ENCODE measurements around the gene MATR3.
"Not testable (repeated sequence)": the region's sequence is repeated elsewhere in the genome, so short reads cannot be mapped to it uniquely, and the experiment has no call there.

MATR3 gene, protein sequence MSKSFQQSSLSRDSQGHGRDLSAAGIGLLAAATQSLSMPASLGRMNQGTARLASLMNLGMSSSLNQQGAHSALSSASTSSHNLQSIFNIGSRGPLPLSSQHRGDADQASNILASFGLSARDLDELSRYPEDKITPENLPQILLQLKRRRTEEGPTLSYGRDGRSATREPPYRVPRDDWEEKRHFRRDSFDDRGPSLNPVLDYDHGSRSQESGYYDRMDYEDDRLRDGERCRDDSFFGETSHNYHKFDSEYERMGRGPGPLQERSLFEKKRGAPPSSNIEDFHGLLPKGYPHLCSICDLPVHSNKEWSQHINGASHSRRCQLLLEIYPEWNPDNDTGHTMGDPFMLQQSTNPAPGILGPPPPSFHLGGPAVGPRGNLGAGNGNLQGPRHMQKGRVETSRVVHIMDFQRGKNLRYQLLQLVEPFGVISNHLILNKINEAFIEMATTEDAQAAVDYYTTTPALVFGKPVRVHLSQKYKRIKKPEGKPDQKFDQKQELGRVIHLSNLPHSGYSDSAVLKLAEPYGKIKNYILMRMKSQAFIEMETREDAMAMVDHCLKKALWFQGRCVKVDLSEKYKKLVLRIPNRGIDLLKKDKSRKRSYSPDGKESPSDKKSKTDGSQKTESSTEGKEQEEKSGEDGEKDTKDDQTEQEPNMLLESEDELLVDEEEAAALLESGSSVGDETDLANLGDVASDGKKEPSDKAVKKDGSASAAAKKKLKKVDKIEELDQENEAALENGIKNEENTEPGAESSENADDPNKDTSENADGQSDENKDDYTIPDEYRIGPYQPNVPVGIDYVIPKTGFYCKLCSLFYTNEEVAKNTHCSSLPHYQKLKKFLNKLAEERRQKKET

DNA sequence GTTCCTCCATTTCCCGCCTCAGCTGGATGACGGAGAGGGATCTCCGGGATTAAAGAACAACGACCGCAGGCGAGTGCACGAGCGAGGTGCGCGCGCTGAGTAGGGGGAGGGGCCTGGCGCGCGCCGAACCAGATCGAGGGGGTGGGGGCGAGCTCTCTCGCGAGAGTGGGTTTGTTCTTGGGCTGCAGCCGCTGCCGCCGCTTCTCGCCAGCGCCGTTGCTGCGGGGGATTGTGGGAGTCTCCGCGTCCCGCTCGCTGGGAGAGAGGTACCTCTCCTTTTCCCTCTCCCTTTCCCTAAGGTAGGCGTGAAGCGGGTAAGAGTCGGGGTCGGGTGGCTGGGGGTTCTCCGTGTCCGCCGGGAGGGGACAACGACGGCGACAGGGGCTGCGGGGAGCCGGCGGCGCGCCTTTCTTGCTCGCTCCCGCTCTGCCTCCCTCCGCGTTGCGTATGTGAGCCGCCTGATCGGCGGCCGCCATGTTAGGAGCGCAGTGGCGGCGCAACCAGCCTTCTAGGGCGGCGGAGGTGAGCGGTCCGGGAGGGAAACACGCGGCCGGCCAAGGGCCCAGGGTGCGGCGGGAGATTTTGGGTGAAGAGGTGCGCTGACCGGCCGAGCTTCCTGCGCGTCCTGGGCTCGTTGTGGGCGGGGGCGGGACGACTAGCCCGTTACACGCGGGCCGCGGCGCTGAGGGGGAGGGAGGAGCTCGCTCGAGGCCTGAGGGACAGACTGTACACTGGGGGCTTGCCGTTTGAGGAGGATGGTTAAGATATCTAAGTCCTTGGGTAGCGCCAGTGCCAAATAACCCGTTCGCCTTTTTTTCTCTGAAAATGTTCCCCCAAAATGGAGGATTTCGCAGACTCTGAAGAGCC lies at the start of gene MATR3:
TSS of gene MATR3 (plus strand) at position 234 of the 867 bp plus-strand sequence. CDS start 13,676 bp downstream, outside the sequence.
- DNase-seq: peak; percentile 99

DNA sequence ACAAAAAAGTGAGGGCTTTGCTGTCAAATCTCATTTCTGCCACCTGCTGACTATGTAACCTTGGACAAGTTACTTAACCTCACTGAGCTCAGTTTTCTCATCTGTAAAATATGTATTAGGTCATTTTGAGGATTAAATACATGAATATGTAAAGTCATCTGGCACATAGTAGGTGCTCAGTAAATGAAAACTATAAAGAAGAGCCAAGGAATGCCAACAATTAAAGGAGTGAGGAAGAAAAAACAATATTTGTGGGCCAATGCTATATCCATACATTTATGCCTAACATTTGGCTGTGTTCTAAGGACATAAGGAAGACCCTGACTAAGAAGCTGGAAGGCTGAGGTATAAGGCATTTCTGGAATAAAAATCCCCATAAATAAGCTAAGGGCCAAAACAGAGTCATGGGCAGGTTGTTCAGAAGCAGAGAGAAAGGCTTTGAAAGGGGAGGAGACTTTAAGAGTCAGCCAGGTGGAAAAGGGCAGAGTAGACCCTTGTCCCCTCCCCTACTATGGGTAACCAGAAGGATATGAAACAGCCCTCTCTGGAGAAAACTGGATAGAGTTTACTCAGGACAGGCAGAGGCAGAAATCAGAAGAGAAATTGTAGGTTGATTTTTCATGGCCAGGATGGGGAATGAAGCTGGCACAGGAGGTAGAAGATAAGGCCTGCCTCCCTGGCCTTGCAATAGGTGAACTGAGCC lies 47.8 kb upstream of the MATR3 start:
- no peak for DNase-seq

DNA sequence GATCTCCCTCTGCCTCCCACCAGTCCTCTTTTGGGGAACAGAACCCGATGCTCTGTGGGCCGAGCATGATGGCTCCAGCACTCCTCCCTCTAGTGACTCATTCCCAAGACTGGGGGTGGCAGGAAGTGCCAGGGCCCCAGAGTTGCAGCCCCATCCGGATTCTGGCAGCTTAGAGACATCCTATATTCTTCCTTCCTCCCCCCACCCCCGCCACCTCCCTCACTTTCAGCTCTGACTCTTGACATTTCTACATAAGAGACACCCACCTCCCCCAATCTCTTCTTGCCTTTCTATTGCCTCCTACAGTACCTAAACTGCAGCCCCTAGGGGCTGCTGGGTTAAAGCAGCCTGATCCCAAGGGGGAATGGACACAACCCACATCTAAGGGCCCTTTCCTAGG lies 47.1 kb upstream of the MATR3 start:
- DNase-seq: no peak

DNA sequence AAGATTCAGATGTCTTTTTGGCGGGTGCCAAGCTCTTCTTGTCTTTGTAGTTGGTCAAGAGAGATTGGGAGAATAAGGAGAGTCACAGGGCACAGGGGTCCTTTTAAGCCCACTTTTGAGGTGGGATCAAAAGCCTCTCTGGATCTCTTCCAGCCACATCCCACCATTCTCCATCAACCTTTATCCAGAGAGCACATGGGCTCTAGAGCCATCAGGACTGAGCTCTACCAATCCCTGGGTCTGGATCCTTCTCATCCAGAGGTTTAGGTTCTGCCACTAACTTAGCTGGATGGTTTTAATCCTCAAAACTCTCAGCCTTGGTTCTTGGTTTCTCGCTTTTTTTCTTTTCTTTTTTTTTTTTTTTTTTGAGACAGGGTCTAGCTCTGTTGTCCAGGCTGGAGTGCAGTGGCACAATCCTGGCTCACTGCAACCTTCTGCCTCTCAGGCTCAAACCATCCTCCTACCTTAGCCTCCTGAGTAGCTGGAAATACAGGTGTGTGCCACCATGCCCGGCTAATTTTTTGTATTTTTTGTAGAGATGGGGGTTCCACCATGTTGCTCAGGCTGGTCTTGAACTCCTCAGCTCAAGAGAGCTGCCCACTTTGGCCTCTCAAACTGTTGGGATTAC lies 44.6 kb upstream of the MATR3 start:
- no peak for DNase-seq

DNA sequence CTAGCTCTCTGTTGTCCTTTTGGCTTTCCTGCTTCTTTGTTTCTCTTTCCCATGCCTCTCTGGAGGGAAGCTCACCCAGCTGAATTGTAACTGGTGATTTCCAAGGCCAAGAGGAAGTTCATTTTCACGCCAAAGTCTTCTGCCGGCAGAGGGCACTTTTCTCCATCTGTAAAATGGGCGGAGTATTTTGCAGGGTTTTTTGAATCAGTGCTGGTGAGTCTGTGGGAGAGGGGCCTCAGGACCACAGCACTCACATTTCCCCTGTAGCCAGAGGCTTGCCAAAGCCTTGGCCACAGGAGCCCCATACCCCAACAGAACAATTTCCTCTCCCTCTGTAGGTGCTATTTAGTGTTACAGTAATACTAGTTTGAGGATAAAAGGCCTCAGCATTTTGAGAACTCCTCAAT lies 42.3 kb upstream of the MATR3 start:
- no peak for DNase-seq

DNA sequence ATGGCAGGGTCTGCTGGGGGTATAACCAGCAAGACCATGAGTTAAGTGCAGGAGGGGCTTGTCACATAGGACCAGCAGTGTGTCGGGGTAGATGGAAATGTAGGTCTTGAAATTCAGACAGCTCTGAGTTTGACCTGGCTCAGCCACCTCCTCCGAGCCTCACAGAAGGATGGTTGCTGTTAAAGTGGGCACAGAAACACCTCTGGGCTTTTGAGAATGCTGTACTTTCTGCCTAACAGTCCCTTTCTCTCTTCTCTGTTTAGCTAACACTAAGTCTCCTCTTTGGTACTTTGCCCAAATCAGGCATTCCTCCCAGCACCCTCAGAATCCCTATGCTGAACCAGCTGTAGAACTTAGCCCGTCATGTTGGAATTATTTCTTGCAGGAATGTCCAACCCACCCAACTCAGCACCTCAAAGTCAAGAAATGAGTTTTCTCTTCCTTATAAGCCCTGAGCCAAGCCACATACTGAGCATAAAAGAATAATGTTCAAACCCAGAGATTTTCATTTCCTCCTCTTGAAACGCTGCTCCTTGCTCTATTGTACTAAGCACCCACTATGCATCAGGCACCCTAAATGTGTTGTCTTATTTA lies 41.7 kb upstream of the MATR3 start:
- no peak for DNase-seq

DNA sequence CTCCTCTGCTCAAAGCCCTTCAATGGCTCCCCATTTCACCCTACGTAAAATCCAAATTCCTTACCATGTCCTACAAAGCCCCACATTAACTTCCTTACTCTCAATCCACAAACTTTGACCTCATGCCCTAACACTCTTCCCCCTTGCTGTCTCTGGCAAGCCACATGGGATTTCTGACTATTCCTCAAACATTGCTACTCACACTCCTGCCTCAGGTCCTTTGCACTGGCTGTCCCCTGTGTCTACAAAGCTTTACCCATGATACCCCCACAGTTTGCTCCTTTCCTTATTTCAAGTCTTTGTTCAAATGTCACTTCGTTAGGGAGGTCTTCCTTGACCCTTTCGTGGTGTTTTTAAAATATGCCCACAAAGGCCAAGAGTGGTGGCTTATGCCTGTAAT lies 40.4 kb upstream of the MATR3 start:
- no peak for DNase-seq

DNA sequence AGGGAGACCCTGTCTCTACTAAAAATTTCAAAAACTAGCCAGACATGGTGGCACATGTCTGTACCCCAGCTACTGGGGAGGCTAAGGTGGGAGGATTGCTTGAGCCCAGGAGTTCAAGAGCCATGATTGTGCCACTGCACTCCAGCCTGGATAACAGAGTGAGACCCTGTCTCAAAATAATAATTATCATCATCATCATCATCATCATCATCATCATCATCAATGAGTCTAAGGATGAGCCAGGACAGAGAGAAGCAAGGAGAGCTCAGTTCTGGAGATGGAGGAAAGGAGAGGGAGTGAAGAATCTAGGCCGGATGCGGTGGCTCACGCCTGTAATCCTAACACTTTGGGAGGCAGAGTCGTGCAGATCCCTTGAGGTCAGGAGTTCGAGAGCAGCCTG lies 36.7 kb upstream of the MATR3 start:
- no peak for DNase-seq

DNA sequence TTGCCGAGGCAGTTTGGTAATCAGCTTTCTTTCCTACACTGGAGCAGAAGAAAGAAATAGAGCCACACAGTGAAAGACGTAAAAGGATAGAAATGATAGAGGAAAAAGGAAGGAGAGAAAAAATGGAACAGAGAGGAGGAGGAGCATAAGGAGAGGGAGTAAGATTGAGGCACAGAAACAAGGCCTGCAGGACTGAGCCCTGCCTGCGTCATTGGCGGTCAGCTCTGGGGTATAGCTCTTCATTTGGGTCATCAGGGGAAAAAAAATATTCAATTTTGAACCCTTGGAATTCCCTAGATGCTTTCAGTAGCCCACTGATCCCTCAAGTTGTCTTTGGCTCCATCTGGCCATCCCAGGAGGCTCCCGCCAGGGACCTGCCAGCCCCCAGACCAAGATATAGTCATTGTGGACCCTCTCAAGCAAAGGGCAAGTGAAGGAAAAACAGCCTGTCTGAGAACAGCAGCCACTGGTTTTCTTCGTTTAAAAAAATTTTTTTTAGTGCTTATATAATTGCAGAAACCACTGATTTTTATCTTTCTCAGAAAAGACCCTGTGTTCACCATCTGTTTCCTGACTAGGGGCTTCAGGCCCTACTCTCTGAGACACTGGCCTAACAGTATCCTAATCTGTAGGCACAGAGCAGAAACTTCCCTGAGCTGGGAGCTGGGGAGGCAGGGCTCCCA lies 31.3 kb upstream of the MATR3 start:
- no peak for DNase-seq

DNA sequence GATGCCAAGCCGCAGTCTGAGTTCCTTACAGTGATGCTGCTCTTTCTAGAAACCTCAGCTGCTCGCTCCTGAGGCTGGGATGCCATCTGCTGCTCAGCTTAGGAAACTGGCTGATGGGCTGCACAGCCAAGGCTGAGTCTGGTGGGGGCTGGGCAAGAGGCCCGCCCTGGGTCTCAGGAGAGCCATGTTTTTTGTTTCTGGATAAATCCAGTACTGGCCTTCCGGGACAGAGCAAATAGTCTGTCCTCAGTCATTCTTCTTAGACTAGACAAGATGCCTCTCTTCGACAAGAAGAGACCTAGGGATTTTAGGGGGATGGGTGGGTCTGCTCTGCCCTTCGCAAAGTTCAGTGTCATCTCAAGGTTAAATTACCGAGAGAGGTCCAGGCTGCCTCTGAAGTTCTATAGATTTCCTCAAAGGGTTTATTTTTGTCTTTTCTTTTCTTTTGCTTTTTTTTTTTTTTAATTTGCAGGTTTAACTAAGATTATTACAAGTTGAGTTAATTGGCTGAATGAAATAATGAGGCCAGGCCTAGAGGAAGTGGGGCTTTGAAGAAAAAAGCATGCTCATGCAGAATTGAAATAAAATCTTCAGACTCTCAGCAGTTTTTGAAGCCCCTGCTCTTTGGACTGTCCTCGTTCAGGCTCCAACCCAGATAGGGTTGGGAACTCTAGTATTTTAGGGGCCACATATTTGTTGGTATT lies 30.6 kb upstream of the MATR3 start:
- peak; percentile 87 for DNase-seq

DNA sequence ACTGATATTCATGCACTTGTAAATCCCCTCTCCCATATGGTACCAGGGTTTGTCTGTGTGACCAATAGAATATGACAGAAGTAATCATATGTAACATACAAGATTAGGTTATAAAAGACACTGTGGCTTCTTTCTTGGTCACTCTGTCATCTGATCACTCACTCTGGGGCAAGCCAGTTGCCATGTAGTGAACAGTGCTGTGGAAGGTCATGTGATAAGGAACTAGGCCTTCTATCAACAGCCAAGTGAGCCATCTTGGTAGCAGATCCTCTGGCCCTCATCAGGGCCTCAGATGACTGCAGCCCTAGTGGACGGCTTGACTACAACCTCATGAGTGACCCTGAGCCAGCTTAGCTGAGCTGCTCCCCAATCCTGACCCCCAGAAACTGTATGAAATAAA lies 30.0 kb upstream of the MATR3 start:
- no peak for DNase-seq

DNA sequence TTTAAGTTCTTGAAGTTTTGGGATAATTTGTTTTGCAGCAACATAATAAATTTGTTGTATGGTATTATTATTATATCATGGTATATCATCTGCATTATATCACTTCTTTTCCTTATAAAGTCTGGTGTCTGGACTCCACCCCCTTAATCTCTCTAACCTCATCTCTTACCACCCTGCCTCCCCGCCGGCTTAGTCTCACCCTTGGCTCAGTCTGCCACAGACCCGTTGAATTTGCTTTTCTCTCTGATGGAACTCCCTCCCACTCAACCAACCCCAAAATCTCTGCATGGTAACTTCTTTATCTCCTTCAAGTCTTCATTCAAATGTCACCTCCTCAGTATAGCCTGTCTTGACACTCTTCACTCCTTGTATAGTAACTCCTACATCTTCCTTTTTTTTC lies 29.6 kb upstream of the MATR3 start:
- DNase-seq: no peak

DNA sequence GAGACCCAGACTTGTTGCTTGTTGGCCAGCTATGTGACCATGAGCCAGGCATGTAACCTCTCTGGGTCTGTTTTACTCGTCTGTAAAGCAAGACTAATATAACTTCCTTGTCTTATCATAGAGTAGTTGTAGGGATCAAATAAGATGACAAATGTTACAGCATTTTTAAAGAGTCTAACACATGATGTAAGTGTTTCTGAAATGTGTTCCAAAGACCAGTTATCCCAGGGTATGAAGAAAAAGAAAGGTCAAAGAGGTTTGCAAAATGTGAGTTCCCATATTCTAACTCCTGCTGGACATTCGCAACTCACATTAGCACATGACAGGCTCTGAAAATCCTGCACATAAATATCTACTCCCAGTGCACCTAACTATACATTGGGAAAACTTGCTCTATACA lies 28.5 kb upstream of the MATR3 start:
- DNase-seq: no peak

DNA sequence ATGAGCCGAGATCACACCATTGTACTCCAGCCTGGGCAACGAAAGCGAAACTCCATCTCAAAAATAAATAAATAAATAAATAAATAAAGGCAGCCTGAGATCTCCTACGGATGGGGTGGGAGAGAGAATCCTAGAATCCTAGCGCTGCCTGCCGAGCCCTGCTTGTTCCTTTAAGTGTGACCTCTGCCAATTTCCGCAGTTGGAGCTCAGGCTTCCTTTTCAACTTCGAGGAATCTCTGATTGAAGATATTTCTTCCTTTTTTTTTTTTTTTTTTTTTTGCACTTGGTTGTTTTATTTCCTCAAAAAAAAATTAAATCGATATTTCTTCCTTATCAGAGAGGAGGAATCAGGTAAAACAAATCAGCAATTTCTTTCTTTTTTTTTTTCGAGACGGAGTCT lies 27.3 kb upstream of the MATR3 start:
- DNase-seq: no peak

DNA sequence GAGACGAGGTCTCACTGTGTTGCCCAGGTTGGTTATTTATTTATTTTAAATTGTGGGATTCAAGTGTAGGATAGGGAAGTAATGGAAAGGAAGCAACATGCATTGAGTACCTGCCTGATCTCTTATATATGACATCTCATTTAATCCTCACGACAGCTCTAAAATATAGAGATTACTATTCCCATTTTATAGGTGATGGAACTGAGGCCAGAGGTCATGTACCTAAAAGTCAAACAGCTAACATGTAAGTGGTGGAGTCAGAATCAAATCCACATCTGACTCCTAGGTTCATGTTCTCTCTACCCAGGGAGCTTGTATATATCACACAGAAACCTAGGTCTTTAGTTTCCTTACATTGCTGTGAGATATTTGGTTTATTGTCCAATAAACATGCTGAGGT lies 26.1 kb upstream of the MATR3 start:
- no peak for DNase-seq

DNA sequence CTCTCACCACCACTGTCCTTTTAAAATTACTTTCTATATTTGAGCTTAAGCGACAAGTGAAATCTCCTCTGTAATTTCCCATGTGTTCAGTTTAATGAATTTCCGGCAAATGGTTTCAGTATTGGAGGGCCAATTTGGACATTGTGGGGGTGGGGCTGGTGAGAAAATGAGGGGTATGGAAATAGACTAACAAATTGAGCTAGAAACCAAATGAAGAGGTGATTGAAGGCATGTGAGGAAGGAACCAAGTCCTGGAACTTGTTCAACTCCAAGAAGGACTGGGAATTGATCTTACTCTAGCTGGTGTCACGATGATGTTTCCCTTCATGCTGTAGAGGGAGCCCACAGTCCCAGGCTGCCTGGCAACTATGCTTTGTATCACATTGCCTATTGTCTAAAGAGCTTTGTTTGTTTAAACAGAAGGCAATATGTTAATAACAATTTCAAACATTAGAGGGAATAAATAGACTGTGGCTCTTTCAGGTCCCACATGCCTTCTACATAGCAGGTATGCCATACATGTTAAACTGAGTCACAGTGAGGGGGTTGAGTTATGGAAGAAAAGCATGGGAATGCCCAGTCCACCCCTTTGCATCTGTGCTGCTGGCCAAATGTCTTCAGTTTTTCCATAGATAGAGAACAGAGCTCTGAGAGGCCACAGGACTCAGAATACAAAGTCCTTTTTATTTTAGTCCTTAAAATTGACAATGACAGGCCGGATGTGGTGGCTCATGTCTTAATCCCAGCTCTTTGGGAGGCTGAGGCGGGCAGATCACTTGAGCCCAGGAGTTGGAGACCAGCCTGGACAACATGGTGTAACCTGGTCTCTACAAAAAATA lies 25.0 kb upstream of the MATR3 start:
- no peak for DNase-seq

DNA sequence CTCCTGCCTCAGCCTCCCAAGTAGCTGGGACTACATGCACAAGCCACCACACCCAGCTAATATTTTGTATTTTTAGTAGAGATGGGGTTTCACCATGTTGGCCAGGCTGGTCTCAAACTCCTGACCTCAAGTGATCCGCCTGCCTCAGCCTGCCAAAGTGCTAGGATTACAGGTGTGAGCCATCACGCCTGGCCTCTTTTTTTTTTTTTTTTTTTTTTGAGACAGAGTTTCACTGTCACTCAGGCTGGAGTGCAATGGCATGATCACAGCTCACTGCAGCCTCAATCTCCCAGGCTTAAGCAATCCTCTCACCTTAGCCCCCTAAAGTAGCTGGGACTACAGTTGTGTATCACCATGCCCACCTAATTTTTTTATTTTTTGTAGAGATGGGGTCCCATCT lies 22.8 kb upstream of the MATR3 start:
- not testable (repeated sequence) for DNase-seq

DNA sequence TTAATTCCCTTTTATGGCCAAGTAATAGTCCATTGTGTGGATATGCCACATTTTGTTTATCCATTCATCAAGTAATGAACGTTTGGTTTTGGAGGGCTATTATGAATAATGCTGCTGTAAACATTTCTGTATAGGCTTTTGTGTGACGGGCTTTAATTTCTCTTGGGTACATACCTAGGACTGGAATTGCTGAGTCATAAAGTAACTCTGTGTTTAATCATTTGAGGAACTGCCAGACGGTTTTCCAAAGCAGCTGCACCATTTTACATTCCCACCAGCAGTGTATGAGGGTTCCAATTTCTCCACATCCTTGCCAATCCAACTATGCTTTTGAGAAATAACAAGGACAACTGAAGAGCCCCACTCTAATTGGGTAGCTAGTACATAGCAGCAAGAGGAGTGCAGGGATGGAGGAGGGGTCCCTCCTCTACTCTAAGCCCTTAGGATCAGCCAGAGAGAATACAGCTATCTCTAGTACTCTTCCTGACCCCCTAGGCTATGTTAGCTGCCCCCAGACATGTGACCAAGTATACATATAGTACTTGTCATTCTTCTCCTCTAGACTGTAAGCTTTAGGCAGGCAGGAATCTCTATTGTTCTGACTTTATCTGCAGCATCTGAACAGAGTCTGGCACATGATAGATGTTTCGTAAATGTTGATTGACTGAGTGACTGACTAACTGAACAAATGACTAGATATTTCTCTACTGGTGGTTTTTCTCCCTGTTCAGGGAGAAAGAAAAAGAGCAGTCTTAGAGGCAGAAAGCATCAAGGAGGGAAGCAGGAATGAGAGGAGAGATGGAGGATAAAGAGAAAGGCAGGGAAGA lies 22.1 kb upstream of the MATR3 start:
- no peak for DNase-seq

Measured in retina (tissue), 1 donor.